NK-92 treated with Interleukin-12 subunit alpha and Interleukin-12 subunit beta, amount 100 ng/mL, for 24 hours (cell line): ENCODE measurements around the gene TMEM178B.
"Not testable (repeated sequence)": the region's sequence is repeated elsewhere in the genome, so short reads cannot be mapped to it uniquely, and the experiment has no call there.

Source experiments
- DNase-seq: peaks from one replicate; lab custom pipeline; 2025; lab: John Stamatoyannopoulos, UW

Gene TMEM178B

GRCh38 chr7:141144921-141145629 is 71.2 kb downstream of the TMEM178B start:
- no peak for DNase-seq

- DNase-seq = no peak
Measured at GRCh38 chr7:141145630-141145982, 71.7 kb downstream of the TMEM178B start.

GRCh38 chr7:141147482-141147881 is 73.6 kb downstream of the TMEM178B start:
- no peak for DNase-seq

- no peak for DNase-seq
Measured at GRCh38 chr7:141150465-141150864, 76.6 kb downstream of the TMEM178B start.

GRCh38 chr7:141151746-141152145 is 77.9 kb downstream of the TMEM178B start:
- DNase-seq = no peak

GRCh38 chr7:141153231-141153630 is 79.4 kb downstream of the TMEM178B start:
- no peak for DNase-seq

GRCh38 chr7:141154131-141154732 is 80.4 kb downstream of the TMEM178B start:
- no peak for DNase-seq

- no peak for DNase-seq
Measured at GRCh38 chr7:141156407-141156806, 82.5 kb downstream of the TMEM178B start.

- no peak for DNase-seq
Measured at GRCh38 chr7:141157138-141157765, 83.4 kb downstream of the TMEM178B start.

GRCh38 chr7:141158561-141158960 is 84.7 kb downstream of the TMEM178B start:
- no peak for DNase-seq

- no peak for DNase-seq
Measured at GRCh38 chr7:141160246-141160860, 86.5 kb downstream of the TMEM178B start.

GRCh38 chr7:141161550-141162535 is 88.0 kb downstream of the TMEM178B start:
- DNase-seq = no peak

- no peak for DNase-seq
Measured at GRCh38 chr7:141165521-141165920, 91.7 kb downstream of the TMEM178B start.

GRCh38 chr7:141166926-141167325 is 93.1 kb downstream of the TMEM178B start:
- DNase-seq = no peak

- no peak for DNase-seq
Measured at GRCh38 chr7:141167381-141167964, 93.6 kb downstream of the TMEM178B start.

- DNase-seq = not testable (repeated sequence)
Measured at GRCh38 chr7:141169157-141169556, 95.3 kb downstream of the TMEM178B start.

GRCh38 chr7:141175728-141176127 is 101.9 kb downstream of the TMEM178B start:
- not testable (repeated sequence) for DNase-seq

- not testable (repeated sequence) for DNase-seq
Measured at GRCh38 chr7:141177120-141177519, 103.3 kb downstream of the TMEM178B start.

- DNase-seq = no peak
Measured at GRCh38 chr7:141178486-141179135, 104.7 kb downstream of the TMEM178B start.

- no peak for DNase-seq
Measured at GRCh38 chr7:141181812-141182211, 107.9 kb downstream of the TMEM178B start.
